Measurements from ENCODE around the gene SLC30A2.

Gene SLC30A2

GRCh38 chr1:26022404-26022779 is 23.5 kb downstream of the SLC30A2 start:
- no peak for DNase-seq (ENCODE audit: low read depth in 2 of 2)

- no peak for DNase-seq (ENCODE audit: low read depth in 2 of 2)
Observed at GRCh38 chr1:26021647-26022403, 24.1 kb downstream of the SLC30A2 start, which contains the start of gene EXTL1. EXTL1 (plus strand) TSS chr1:26021775; CDS start chr1:26022647, 872 bp downstream.

GRCh38 chr1:26020941-26021646 is 24.8 kb downstream of the SLC30A2 start:
- DNase-seq (ENCODE audit: low read depth in 2 of 2), result no peak

GRCh38 chr1:26020330-26020768 is 25.6 kb downstream of the SLC30A2 start:
- DNase-seq (ENCODE audit: low read depth in 2 of 2), result no peak

- DNase-seq (ENCODE audit: low read depth in 2 of 2), result no peak
Observed at GRCh38 chr1:26019641-26020315, 26.1 kb downstream of the SLC30A2 start.

- no peak for DNase-seq (ENCODE audit: low read depth in 2 of 2)
Observed at GRCh38 chr1:26017606-26018005, 28.3 kb downstream of the SLC30A2 start.

- DNase-seq (ENCODE audit: low read depth in 2 of 2), result no peak
Observed at GRCh38 chr1:26016953-26017545, 28.9 kb downstream of the SLC30A2 start.

- no peak for DNase-seq (ENCODE audit: low read depth in 2 of 2)
Observed at GRCh38 chr1:26016258-26016952, 29.5 kb downstream of the SLC30A2 start.

GRCh38 chr1:26015358-26015757 is 30.6 kb downstream of the SLC30A2 start:
- no peak for DNase-seq (ENCODE audit: low read depth in 2 of 2)

GRCh38 chr1:26014179-26014578 is 31.7 kb downstream of the SLC30A2 start:
- DNase-seq (ENCODE audit: low read depth in 2 of 2), result no peak

- no peak for DNase-seq (ENCODE audit: low read depth in 2 of 2)
Observed at GRCh38 chr1:26012864-26013263, 33.1 kb downstream of the SLC30A2 start.

GRCh38 chr1:26010825-26011224 is 35.1 kb downstream of the SLC30A2 start:
- DNase-seq (ENCODE audit: low read depth in 2 of 2), result no peak

GRCh38 chr1:26009796-26010447 is 36.0 kb downstream of the SLC30A2 start:
- DNase-seq (ENCODE audit: low read depth in 2 of 2), result no peak

- no peak for DNase-seq (ENCODE audit: low read depth in 2 of 2)
Observed at GRCh38 chr1:26006710-26007109, 39.2 kb downstream of the SLC30A2 start.

- no peak for DNase-seq (ENCODE audit: low read depth in 2 of 2)
Observed at GRCh38 chr1:26005434-26006105, 40.3 kb downstream of the SLC30A2 start.

- no peak for DNase-seq (ENCODE audit: low read depth in 2 of 2)
Observed at GRCh38 chr1:26003756-26004155, 42.2 kb downstream of the SLC30A2 start.

- no peak for DNase-seq (ENCODE audit: low read depth in 2 of 2)
Observed at GRCh38 chr1:26003262-26003661, 42.7 kb downstream of the SLC30A2 start.

GRCh38 chr1:25999041-25999800 is 46.7 kb downstream of the SLC30A2 start:
- DNase-seq (ENCODE audit: low read depth in 2 of 2), result no peak

All from stimulated activated CD4-positive, alpha-beta T cell treated with anti-CD3 and anti-CD28 coated beads, Interleukin-15, amount 100 ng/mL, for 48 hours (primary cell).